Right lung (tissue), 5 donors: ENCODE measurements around the gene AGMO. TPM values are rescaled to one million over a fixed set of nuclear protein-coding genes. Genes with fewer than 3 reads are reported as not detected.

Source experiments
- DNase-seq, 2 donors: peaks; one replicate each; pipeline ENCODE4 v3.0.0-alpha.2; 2013
- polyA plus RNA-seq, 5 donors: library from polyadenylated mRNA; unstranded; fragments of 120-200 nt; gene quantifications; one replicate each; pipeline versions ENCODE4 v1.2.1 to v1.2.3, GENCODE V29; 2013; ENCODE audit warnings: inconsistent platforms in 1 of 5, low replicate concordance in 1 of 5; ENCODE audit not compliant: insufficient read length in 5 of 5, insufficient read depth in 1 of 5

The AGMO gene
- polyA plus RNA-seq, 5 donors = 0.36 to 0.79 (median 0.69) TPM

DNA sequence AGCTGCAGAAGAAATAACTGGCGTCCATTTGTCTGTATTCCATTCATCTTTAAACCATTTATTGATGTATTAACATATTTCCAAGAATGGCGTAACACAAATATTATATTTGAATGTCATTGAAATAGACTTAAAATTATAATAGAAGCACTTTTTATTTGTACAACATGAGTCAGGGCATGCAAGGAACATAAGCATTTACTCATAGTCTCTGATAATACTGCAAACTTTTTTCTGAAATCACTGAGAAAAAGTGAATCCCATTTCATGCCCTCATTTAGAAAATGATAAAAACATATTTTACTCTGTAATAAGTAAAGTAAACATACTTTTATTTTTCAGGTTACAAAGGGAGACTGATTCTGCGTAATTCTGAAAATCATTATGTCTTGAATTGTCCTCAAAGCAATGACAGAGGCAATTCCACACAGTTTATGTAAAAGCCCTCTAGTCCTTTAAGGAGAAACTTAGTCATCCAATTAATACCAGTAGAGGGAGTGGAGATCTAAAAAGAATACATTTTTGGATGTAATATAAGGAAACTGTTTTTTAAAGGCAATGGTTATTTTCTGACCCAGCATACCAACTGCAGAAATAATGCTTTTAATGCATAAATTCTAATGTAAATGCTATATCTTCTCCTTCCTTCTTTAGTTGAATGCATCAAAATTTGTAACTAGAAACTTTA, 58.1 kb downstream of the AGMO start:
- no peak for DNase-seq

DNA sequence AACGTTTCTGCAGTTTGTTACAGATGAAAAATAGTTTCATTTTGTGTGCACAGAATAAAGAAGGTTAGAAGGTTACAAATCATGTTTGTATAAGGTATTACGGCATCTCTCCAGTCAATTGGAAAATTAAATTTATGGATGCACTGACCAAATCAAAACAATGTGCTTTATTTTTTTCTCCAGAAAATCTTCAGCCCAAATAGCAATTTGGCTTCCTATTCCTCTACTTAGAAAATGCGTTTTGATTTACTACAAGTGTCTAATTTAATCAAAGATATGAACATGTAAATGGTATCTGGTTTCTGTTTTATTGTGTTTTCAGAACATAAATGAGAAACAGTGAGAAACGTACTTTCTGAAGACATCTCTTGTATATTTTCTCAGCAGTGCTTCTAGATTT, 63.4 kb downstream of the AGMO start:
- DNase-seq = no peak

GRCh38 chr7:15495170-15495569, 66.6 kb downstream of the AGMO start:
- DNase-seq = no peak

DNA sequence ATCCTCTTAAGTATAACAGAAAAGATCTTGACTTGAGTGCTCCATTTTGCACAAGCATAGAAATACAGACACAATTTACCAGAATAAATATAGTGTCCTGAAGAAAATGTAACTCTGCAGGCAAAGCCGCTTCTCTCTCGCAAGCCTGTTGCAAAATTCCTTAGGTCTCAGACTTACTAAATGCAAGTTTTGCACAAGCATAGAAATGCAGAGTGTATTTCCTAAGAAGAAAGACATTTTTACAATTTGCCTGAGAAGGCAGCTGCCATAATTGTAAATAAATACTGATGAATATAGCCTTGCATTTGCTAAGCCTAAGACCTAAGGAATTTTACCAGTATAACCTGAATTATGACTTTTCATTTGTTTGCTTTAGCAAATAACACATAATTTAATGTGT, 67.1 kb downstream of the AGMO start:
- DNase-seq = no peak

DNA sequence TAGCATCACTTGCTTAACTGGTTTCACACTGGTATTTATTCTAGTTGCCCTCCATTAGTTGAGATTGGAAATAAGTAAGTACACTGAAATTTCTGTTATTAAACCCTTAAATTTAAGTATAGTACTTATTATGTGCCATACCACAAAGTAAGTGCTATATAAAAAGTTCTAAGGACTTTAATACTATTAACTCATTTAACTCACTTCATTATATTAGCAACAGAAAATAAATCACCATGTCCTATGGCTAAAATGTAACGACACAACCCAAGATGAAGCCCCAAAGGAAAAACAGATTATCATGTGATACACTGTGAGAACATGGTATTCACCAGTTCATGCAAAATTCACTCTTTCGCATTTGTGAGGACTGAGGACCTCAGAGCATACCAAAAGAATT, 70.5 kb downstream of the AGMO start:
- DNase-seq = peak in 1 of 2 donors; percentile 36

GRCh38 chr7:15490291-15490690, 71.5 kb downstream of the AGMO start:
- no peak for DNase-seq

DNA sequence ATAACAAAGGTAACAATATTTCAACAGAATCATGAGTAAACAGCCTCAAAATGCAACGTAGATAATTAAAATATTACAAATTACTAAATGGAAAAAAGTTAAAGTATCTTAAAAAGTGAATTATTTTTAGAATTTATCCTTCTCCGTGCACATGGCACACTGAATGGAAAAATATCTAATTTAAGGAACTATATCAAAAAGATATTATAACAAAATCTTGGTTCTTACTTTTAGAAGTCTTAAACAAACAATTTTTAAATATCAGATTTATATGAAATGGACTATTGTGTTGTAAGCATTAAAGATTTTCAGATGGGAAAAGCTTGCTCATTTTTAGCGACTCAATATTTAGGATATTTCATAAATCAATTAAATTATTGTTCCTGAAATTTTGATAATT, 72.0 kb downstream of the AGMO start:
- no peak for DNase-seq

DNA sequence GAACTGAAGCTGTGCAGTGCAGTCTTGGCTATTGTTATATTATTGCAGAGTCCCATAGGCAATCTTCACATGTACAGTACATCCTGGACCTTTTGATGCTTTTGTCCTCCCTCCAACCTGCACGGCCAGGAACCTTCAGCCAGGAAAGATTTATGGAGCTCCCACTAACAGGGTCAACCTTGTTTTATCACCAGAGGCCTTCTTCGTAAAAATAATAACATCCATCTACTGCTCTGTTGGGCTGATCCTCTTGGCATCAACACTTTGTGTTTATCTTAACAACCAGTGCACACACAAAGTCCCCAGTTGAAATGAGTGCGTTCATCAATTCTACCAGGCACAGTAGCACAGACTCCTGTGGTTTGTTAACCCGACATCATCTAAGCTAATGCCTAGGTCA, 72.4 kb downstream of the AGMO start:
- no peak for DNase-seq

DNA sequence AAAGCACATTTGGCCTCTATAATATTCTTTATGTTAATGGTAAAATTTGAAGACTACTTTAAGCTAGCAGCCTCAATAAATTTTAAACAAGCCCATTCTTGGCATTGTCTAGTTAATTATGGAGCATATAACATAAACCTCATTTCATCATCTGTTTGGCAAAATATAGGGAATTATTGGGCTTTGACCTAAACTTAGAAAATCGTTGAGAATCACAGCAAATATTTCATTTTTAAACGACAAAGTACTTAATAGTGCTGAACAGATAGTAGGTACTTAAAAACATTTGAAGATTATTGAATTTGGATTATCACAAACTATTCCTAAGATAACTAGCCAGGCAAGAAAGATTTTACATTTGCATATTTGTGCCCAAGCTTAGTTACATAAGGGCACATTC, 73.4 kb downstream of the AGMO start:
- no peak for DNase-seq

DNA sequence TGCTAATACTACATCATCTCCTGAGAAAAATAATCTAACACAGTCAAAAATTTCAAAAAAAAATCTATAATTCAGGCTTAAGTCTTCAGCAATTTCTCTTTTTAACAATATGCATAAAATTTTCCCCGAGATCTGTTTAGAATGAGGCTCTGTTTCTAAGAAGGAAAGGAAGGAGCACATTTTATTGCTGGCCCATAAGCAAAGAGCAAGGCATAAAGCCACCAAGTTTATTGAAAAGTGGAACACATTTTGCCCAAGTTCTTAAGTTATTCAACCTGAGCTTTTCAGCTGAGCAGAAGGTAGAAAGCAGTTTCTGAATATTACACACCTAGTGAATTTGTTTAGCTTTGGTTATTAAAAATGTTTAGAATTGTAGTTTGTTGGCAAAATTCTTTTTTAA, 73.9 kb downstream of the AGMO start:
- no peak for DNase-seq

DNA sequence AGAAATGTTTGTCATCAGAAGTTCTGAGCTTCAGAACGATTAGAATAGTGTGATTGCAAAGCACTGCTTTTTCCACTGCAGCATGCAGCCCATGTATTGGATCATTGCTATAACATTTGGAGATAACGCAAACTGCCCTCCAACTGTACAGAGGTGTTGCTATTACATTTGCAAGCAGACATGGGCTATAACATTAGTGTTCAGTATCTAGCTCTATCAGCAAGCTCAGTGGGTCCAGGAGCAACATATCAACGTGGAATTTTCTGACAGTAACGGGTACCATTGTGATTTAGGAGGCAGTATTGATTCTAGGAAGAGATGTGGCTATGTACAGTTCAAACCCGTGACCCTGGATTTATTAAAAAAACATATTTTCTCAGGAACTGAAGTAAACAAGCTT, 75.8 kb downstream of the AGMO start:
- no peak for DNase-seq

GRCh38 chr7:15485431-15485830, 76.4 kb downstream of the AGMO start:
- DNase-seq = no peak

- no peak for DNase-seq
These were observed 80.7 kb downstream of the AGMO start for GRCh38 chr7:15481132-15481531.

DNA sequence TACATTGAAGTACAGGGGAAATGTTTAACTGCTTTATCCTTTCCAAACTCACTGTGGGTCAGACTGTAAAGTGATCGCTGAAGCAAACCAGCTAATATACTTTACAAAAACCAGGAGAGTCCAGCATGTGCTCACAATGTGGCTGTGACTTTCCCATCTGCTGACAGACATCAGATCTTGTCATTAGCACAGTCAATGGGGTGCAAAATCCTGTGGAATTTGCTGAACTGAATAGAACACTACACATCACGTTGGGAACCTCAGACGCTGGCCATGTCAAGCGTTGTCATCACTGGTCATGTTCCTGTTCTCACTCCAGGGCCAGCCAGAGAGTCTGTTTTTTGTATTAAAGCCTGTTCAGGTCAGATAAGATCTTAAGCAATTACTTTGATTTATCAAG, 83.4 kb downstream of the AGMO start:
- no peak for DNase-seq

- no peak for DNase-seq
These were observed 85.3 kb downstream of the AGMO start for GRCh38 chr7:15476531-15476918.

GRCh38 chr7:15475808-15476530, 85.8 kb downstream of the AGMO start:
- DNase-seq = no peak

DNA sequence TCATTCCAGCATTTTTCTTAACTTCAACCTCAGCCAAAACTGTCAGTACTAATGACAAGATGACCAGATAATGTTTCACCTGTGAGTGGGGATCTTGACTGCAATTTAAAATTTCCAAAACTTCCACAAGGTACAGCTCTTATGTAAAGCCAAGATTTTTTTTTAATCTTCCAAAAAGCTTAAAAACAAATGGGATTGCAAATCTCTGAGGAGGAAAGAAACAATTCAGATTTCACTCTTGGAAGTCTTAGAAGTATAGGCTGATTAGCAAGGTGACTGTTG, 90.2 kb downstream of the AGMO start:
- DNase-seq = no peak

DNA sequence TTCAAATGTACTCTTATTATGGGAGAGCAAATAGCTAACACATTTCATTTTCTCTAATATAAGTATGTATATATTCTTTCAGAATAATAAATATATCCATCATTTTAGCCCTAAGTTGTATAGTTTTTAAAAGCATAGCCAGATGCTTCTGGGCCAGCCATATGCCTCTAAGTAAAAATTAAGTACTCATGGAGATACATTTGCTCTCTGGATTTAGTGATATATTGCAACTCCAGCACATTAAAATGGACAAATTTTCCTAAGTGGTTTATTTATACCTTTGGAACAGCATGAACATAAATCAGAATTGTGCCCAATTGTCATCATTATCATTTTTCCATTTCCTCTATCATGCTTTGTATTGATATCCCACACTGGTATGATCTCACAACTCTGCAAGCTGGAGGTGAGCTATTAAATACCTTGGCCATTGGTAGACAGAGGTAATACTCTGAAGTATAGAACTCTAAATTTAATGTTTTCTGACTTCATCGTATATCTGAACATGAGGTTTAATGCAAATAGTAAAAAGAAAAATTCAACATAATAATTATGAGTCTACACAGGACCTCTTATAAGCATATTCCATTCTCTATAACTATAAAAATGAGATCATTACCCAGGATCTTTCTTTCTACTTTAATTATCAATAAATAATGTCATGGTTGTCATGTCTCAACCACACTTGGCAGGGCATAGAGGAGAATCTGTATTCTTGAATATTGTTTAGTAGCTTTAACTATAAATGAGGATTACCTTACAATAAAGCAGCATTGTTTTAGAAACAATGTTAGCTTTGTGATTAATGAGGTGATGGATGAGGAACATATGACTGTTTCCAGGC, 90.8 kb downstream of the AGMO start:
- no peak for DNase-seq

DNA sequence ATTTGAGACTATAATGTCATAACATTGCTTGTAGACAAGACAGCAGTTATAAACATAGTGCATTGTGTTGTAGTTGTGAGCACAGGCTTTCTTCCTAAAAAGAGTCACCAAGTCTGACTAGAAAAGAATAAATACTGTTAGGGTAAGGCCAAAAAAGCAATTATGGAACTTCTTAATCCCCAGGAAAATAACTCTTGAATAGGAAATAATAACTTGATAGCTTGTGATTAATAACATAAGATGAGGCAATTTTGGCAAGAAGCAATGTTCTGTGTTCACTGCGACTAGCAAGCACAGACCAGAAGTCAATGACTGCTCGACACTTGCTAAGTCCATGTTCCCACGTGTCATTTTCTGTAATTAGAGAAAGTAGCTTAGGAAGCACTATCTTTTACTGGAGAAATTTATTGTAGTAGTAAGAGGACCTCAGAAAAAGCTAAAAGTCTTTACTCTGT, 97.1 kb downstream of the AGMO start:
- no peak for DNase-seq

GRCh38 chr7:15463801-15464666, 97.8 kb downstream of the AGMO start:
- DNase-seq = no peak

- no peak for DNase-seq
These were observed 99.0 kb downstream of the AGMO start for GRCh38 chr7:15462721-15463389.
